Adipose tissue (tissue), 3 donors: Measurements from ENCODE around the gene KRTAP4-9. TPM values are rescaled to one million over a fixed set of nuclear protein-coding genes. Genes with fewer than 3 reads are reported as not detected.
"Not testable (repeated sequence)": the region's sequence is repeated elsewhere in the genome, so short reads cannot be mapped to it uniquely, and the experiment has no call there.

Source experiments
- H3K27ac ChIP-seq: one replicate; pipeline ENCODE4 v1.5.1; 2013; ENCODE audit warnings: low read depth, low read length
- WGBS, 3 donors: extraction: QIAGEN DNeasy Blood & Tissue Kit; methylation state at CpG; one replicate each; pipeline ENCODE4 v1.1.7; 2013; 5-methylcytosine and 5-hydroxymethylcytosine counted together
- polyA plus RNA-seq, 3 donors: library from polyadenylated mRNA; stranded (reverse); fragments of 200-250 nt; gene quantifications; one replicate each; pipeline ENCODE4 v1.2.3, GENCODE V29; 2013
- donor health status: healthy with polysubstance abuse.
- donor health status: Bipolar disorder and iron deficiency.
- donor health status: healthy.

KRTAP4-9 gene
- not detected for polyA plus RNA-seq

DNA sequence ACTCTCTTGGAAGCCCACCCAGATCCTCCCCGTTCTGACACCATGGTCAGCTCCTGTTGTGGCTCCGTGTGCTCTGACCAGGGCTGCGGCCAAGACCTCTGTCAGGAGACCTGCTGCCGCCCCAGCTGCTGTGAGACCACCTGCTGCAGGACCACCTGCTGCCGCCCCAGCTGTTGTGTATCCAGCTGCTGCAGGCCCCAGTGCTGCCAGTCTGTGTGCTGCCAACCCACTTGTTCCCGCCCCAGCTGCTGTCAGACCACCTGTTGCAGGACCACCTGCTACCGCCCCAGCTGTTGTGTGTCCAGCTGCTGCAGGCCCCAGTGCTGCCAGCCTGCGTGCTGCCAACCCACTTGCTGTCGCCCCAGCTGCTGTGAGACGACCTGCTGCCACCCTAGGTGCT, at the start of gene KRTAP4-9:
Gene KRTAP4-9 (plus strand): TSS at position 43 of the 400 bp plus-strand sequence. CDS start 0 bp downstream, at position 43.
- 62 to 86% (median 72%) methylated on average over 7 to 10 of the region's 10 CpGs for WGBS, 3 donors
- H3K27ac ChIP-seq = not testable (repeated sequence)

GRCh38 chr17:41057547-41057946, 47.6 kb upstream of the KRTAP4-9 start:
- no peak overlapping the region for H3K27ac ChIP-seq
- 91 to 97% (median 97%) methylated on average over 1 of the region's 1 CpG for WGBS, 3 donors

- WGBS, 3 donors = 78 to 92% (median 87%) methylated on average over 5 of the region's 5 CpGs
- no peak overlapping the region for H3K27ac ChIP-seq
These were observed 46.4 kb upstream of the KRTAP4-9 start for GRCh38 chr17:41058741-41059140.

DNA sequence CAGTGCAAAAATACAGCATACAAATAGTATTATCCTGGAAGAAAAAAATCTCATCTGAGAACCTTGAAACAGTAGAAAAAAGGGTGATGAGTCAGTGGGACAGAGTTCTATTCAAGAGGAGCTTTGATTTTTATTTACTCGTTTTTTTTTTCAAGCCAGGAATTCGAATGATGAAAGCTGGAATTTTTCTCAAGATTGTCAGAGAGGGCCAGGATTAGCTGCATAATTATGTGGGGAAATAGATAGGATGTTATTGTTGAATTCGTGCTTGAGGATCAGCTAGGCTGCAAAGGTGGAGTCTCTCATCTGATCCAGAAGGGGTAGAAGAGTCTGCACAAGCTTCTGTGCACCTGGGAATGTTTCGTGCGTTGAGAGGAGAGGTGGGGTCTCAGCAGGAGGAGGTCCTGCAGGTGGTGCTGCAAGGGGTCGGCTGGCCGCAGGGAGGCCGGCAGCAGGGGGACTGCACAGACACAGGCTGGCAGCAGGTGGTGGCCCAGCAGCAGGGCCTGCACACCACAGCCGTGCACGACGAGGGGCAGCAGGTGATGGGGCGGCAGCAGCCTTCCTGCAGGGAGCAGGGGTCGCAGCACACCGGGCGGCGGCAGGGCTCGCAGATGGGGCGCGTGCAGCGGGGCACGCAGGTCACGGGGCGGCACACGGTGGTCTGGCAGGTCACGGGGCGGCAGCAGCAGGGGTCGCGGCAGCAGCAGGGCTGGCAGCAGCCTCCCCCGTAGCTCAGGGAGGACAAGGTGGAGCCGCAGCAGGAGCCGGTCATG, 45.7 kb upstream of the KRTAP4-9 start:
- H3K27ac ChIP-seq = not testable (repeated sequence)
- WGBS, 3 donors = 16 to 40% (median 38%) methylated on average over 9 to 10 of the region's 31 CpGs

DNA sequence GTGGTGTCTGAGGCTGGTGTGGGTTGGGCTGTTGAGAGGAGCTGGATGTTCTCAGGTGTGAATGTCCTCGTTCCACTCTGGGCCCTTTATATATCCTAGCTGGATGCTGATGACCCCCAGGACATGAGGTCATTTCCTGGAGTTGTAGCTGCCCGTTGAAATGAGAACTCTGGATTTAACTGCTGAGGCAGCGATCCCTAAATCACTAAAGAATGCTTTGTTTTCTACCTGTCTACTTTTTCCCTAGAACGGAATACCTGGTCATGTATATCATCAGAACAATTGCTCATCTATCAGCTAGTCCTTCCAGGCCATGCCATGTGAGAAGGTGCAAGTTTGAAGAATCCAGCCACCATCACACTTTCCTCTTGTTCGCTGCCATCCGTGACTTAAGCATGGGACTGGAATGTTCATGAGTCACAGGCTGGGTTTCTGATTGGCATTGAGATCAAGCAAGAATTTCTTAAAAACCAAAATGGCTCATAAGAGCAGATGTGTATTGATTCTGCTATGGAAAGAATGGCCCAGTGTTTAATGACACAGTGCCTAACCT, 45.1 kb upstream of the KRTAP4-9 start, which contains the start of gene KRTAP2-3:
Gene KRTAP2-3 (minus strand): TSS at position 63 of the 553 bp plus-strand sequence. CDS start 64 bp downstream, outside the sequence.
- 54 to 72% (median 63%) methylated on average over 6 of the region's 6 CpGs for WGBS, 3 donors
- no peak within 1 kb of the TSS for H3K27ac ChIP-seq

GRCh38 chr17:41061964-41062363, 43.2 kb upstream of the KRTAP4-9 start:
- 64 to 65% (median 64%) methylated on average over 1 of the region's 1 CpG for WGBS, 3 donors
- no peak overlapping the region for H3K27ac ChIP-seq

DNA sequence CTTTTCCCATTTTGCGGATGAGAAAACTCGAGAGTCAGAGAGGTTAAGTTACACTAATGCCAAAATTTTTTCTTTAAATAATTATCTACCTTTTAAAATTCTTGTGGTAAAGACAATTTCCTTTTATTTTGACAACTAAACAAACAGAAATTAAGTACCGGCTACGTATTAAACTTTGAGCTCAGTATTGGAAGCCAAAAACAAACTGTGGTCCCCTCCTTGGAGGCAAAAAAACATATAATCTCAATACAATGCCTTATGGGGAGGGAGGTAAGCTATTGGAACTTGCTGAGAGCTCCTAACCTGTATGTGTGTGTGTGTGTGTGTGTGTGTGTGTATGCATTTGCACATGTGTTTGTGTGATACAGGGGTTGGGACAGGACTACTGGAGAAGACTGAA, 41.7 kb upstream of the KRTAP4-9 start:
- 71 to 87% (median 86%) methylated on average over 4 of the region's 4 CpGs for WGBS, 3 donors
- no peak overlapping the region for H3K27ac ChIP-seq

- WGBS, 3 donors = 67 to 85% (median 79%) methylated on average over 1 of the region's 1 CpG
- H3K27ac ChIP-seq = no peak overlapping the region
These were observed 40.9 kb upstream of the KRTAP4-9 start for GRCh38 chr17:41064301-41064700.

GRCh38 chr17:41065016-41065689, 40.0 kb upstream of the KRTAP4-9 start:
- 64 to 72% (median 67%) methylated on average over 6 to 7 of the region's 16 CpGs for WGBS, 3 donors
- not testable (repeated sequence) for H3K27ac ChIP-seq

GRCh38 chr17:41065829-41066624, 39.2 kb upstream of the KRTAP4-9 start, which contains the start of gene KRTAP2-4:
TSS of gene KRTAP2-4 (minus strand) at chr17:41065879. CDS start at chr17:41065845, 34 bp downstream.
- WGBS, 3 donors = 85 to 91% (median 90%) methylated on average over 5 to 6 of the region's 6 CpGs
- H3K27ac ChIP-seq = no peak within 1 kb of the TSS

DNA sequence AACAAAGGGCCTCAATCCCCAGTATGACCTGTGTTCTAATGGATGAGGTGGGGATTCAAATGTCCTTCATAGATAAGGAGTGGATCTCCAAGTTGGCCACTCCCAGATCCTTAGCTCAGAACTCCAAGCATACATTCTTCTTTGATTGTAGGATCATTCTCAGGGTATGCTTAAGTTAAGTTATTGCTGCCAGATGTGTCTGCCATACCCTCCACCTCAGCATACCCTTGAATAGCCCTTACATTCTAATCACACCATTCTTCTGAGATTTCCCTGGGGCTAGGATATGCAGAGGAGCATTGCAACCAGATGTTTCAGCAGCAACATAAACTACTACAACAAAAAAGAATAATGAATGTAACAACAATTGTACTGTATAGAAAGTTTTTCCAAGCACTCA, 37.9 kb upstream of the KRTAP4-9 start:
- no peak overlapping the region for H3K27ac ChIP-seq

DNA sequence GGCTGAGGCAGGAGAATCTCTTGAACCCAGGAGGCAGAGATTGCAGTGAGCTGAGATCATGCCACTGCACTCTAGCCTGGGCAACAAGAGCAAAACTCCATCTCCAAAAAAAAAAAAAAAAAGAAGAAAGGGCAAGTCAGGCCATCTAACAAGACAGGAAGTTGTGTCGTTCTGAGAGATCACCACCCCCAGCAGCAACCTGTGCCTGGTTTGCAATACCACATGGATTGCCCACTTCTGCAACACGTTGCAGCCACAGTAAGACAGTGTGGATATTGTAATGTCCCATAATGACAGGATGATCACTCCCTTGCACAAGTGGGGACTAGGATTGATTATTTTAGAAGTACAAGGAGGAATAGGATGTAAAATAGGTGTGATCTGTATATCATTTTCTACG, 36.2 kb upstream of the KRTAP4-9 start:
- WGBS, 3 donors = 54 to 81% (median 61%) methylated on average over 3 of the region's 3 CpGs

GRCh38 chr17:41071606-41072360, 33.4 kb upstream of the KRTAP4-9 start:
- no peak overlapping the region for H3K27ac ChIP-seq
- WGBS, 3 donors = 83 to 88% (median 84%) methylated on average over 5 of the region's 5 CpGs

More for the DNA sequence above, 36.2 kb upstream of the KRTAP4-9 start:
- H3K27ac ChIP-seq = no peak overlapping the region

DNA sequence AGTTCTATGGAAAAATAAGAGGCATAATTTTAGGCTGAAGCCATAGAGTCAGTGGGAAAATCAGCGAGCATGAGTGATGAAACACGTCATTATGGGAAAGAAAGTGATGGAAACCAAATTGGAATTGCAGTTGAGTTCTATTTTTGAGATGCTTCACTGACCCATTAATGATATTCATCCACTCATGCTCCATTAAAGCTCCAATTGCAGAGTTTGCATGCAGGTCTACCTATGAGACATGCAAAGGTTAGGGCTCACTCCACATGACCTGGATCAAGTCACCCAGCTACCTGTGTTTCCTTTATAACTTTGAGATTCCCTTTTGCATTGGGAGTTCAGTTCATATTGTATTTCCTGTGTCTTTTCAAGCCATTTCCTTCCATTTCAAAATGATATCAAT, 31.5 kb upstream of the KRTAP4-9 start:
- WGBS, 3 donors = 83 to 91% (median 87%) methylated on average over 2 of the region's 2 CpGs
- no peak overlapping the region for H3K27ac ChIP-seq

DNA sequence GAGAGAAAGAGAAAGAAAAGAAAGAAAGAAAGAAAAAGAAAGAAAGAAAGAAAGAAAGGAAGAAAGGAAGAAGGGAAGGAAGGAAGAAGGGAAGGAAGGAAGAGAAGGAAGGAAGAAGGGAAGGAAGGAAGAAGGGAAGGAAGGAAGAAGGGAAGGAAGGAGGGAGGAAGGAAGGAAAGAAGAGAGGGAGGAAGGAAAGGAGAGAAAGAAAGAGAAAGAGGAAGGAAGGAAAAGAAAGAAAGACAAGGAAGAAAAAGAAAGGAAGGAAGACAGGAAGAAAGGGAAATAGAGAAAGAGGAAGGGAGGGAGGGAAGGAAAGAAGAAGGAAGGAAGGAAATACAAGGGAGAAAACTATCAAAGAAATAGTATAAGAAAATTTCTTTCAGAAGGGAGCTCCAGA, 28.4 kb upstream of the KRTAP4-9 start:
- H3K27ac ChIP-seq = no peak overlapping the region

DNA sequence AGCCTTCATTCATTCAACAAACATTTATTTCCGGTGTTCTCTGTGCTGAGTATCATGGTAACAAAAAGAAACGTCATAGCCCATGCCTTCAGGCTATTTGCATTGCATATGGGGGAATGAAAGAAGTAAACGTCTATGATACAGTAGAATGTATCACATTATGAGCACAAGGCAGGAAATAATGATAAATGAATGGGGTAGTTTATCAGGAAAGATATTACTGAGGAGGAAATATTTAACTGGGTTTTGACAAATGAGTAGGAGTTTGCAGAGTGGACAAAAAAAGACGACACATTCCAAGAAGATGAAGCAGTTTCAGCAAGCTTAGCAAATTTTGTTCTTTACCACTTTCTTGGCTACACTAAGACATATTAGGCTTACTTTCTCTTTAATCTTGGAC, 22.6 kb upstream of the KRTAP4-9 start:
- 44 to 62% (median 50%) methylated on average over 4 of the region's 4 CpGs for WGBS, 3 donors
- no peak overlapping the region for H3K27ac ChIP-seq

DNA sequence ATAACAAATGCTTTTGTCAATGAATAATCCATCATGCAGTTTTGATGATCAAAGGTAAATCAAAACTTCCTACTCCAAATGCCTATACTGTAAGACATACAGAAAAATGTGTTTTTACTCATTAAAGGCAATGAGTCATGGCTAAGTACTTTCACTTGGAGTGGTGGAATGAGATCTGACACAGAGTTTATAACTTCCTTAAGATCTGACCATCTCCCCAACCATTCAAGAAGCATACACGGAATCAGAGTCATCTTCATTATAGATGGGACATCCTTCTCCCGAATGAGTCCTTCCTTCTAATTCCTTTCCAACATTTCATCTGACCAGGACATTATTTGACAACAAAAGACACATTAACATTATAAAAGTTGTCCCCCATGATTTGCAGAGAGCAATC, 21.8 kb upstream of the KRTAP4-9 start:
- H3K27ac ChIP-seq = not testable (repeated sequence)
- WGBS, 3 donors = 62 to 80% (median 78%) methylated on average over 2 of the region's 2 CpGs
